Stimulated activated CD8-positive, alpha-beta memory T cell treated with anti-CD3 and anti-CD28 coated beads, Interleukin-7, amount 100 ng/mL, for 4 hours (primary cell): ENCODE results near the gene LYL1.

Experiments
- DNase-seq, 2 donors: peaks; one replicate each; pipeline ENCODE4 v3.0.0-alpha.2; 2020; ENCODE audit warnings: low read depth in 2 of 2

The LYL1 gene

GRCh38 chr19:13104848-13105711 is 2.4 kb upstream of the LYL1 start:
- DNase-seq: no peak

DNA sequence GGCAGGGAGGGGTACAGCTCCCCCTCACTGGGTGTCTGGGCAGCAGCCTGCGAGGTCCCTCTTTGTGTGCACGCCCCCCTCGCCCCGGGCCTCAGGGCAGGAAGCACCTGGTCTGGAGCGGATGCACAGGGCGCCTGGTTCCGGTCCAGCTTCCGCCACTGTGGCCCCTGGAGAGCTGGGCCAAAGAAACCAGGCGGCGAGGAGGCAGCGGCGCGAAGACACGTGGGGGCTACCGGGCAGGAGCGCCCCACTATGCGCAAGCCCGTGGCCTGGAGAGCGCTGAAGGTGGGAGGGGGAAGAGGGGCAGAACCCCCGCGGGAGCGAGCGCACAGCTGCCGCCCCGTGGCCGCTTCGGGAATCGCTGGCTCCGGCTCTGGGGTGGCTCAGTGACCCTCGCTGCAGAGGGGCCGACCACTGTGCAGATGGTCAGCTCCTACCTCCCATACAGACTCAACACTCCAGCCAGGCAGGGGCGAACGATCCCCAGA is 1.7 kb upstream of the LYL1 start:
- peak; percentile 33 to 59 for DNase-seq

GRCh38 chr19:13103581-13104359 is 1.1 kb upstream of the LYL1 start:
- no peak for DNase-seq

DNA sequence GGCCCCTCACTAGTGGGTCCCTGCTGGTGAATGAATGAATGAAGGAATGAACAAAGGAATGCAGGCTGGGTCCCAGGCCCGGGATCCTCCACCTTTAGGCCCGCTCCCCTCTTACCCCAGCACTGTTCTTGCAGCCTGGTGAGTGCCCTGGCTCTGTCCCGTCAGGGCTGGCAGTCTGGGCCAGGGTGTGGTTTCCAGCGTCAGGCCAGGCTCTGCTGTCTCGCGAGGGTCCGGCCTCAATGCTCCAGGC is 317 bp downstream of the LYL1 start:
- no peak for DNase-seq

GRCh38 chr19:13101590-13102415 is 855 bp downstream of the LYL1 start:
- DNase-seq: no peak

- no peak for DNase-seq
These were observed 1.6 kb downstream of the LYL1 start for GRCh38 chr19:13100841-13101589.

- DNase-seq: peak; percentile 48 to 52
These were observed 2.5 kb downstream of the LYL1 start for GRCh38 chr19:13100031-13100588.

- DNase-seq: peak; percentile 55 to 75
These were observed 3.3 kb downstream of the LYL1 start for GRCh38 chr19:13099073-13099999.

- DNase-seq: no peak
These were observed 4.2 kb downstream of the LYL1 start for GRCh38 chr19:13098277-13099072.

DNA sequence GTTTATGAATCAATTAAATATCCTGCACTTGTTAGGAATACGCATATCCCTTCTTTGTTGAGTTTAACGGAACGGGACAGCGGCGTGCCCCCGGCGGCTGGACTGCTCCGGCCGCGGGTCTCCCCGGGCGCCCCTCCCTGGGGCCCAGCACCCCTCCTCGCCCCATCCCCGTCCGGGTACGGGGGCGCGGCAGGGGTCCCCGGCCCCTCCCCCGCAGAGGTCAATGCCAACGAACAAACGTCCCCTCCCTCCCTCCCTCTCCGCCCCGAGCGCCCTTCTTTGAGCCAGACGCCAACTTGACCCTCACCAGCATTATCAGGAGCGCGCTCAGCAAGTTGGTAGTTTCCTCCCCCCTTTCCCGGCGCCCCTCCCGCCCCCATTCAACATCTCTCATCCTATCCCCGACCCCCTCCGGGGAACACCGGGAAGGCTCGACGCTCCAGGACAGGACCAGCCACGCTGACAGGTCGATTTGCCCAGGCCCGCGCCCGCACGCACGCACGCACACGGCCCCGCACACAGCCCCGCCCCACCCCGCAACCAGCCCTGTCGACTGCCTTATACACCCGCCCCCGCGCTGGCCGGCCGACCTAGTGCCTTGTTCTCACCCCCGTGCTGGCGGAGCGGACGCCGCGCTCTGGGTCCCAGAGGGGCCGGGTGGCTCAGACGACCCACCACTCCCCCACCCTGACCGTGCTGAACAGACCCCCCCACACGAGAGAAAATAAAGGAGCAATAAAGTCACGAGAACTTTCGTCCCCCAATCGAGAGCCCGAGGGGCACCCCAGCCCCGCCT is 5.0 kb downstream of the LYL1 start:
- DNase-seq: no peak

DNA sequence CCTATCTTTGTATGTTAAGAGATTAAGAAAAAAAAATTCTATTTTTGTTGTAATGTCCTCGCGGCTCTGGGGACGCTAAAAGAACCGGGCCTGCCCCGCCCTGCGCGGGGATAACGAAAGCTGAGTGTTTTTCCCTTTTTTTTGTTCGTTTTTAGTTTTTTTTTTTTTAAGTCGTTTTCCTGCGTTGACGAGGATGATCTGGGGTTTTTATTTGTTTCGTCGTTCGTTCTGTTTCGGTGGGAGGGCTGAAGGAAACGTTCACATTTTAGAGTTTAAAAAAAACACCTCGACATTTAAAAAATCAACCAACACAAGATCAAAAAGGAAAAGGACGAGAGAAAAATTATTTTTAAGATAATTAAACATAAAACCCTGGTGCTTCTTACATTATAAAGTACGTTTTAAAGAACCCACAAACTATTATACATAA is 5.6 kb downstream of the LYL1 start:
- no peak for DNase-seq

DNA sequence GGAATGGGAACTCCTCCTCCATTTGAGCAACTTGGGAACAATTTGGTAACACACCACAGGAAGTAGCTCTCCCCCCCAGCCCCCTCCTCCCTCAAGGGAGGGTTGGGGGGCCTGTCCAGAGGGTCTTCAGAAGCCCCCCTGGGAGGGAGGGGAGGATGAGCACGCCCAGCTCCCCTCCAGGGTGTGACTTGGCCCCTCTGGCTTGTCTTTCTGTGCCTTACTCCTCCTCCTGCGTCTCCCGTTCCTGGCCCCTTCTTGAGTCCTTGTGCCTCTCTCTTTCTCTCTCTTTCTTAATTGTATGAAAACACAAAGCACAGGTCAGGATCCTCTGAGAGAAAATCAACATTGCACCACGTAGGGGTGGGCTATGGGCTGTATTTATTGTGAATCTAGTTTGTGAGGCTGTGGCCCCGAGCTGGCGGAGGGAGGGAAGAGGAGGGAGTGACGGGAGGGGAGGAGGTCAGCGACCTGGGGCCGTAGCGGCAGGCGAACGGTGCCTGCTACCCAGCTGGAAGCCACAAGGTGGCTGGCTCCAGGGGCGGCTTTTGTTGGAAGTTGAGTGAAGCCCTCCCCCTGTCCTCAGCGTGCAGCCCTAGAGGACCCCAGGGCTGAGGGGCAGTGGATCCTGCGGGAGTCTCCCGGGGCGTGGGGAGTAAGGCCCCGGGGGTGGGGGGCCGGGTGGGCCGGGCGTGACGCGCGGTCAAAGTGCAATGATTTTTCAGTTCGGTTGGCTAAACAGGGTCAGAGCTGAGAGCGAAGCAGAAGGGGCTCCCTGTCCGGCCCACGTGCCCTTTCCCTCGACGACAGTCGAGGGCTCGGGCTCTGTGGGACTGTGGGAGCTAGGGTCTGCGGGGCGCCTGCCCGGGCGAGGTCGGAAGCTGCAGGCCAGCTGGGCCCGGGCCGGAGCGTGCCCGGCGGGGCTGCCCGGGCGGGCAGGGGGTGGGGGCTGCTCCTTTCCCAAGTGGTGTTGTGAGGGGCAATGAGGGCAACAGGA is 6.4 kb downstream of the LYL1 start:
- no peak for DNase-seq

- no peak for DNase-seq
These were observed 7.3 kb downstream of the LYL1 start for GRCh38 chr19:13095393-13095784.

DNA sequence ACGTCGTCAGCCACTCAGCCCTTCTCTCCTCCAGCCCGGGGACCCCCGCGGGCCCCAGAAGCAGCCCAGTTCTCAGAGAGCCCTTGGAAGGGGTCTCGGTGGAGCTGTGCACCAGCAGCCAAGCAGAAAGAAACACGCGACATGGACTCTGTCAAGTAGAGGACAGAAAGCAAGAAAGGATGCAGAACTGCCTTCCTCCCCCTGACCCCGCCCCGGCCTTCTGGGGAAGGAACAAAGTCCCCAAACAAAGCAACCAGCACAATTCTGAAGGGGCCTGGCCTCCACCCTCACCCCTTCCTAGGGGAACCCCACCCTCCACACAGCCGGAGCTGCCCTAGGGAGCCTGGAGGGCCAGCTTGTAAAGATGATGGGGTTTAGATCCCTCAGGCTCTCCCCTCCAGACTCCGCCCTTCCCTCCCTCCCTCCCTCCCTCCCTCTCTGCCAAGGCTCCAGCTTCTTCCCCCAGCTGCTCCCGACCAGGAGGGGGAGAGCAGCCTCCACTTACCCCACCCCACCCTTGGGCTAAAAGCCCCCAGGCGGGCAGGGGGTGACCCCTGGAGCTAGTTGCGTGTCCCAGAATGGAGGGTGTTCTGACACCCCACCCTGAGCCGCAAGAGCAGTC is 7.8 kb downstream of the LYL1 start:
- no peak for DNase-seq

DNA sequence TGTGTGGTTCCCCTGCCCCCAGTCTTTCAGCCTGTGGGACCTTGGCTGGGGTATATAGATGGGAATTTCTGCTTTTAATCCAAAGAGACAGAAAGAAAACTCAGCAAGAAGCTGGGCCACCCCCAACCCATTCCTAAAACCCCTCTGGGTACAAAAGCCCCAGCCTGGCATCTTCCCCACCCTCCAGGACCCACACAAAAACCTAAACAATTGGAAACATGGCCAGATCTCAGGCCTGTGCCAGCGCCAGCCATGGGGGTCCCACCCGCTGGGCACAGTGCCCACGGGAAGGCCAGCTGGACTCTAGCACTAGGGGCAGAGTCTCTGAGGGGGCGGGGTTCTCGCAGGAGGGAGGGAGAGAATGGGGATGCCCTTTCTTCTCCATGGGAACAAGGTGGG is 8.6 kb downstream of the LYL1 start:
- no peak for DNase-seq

DNA sequence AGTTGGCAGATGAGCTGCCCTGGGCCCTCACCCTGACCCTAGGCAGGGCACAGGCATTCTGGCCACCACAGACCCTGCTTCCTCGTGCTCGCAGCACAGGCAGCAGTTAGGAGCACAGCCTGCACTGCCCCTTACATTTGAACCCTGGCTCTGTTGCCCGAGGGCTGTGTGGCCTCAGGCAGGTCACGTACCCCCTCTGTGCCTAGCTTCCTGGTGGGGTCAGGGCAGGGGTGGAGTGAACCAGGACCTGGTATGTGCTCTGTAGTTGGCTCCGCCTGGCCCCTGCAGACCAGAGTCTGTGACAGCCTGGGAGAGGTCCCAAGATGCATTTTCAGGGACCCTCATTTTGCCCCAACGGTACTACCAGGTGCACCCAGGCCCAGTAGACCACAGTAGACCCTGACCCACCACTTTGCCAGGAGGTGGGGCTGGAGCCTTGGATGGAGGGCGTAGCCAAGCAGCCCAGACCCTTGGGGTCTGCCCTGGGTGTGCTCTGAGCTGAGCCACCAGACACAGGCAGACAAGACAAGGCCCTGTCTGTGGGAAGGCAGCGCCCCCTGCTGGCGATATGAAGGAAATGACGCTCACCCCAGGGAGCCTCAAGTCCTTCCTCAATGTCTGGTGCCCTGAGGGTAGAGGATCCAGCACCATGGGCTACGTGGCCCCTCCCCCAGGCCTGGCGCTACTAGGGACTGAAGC is 9.1 kb downstream of the LYL1 start:
- peak; percentile 65 to 69 for DNase-seq
